HepG2 (cell line): ENCODE data around the gene RAP2A. TPM values are rescaled to one million over a fixed set of nuclear protein-coding genes. Genes with fewer than 3 reads are reported as not detected.
A peak's percentile ranks its signal among the peaks of the same experiment; 100 is the strongest.

ENCODE experiments used
- DPF2 ChIP-seq: sonication (generic); formaldehyde crosslinking; IDR thresholded peaks from 2 replicates; pipeline ENCODE4 v1.4.0; 2020; ENCODE audit warnings: mild to moderate bottlenecking, low read depth, missing genetic modification reagents, borderline replicate concordance
- DR1 ChIP-seq: sonication (generic); formaldehyde crosslinking; IDR thresholded peaks from 2 replicates; pipeline ENCODE4 v1.8.0; 2021; ENCODE audit warnings: mild to moderate bottlenecking, missing genetic modification reagents, inconsistent platforms
- FOSL1 ChIP-seq: sonication (generic); formaldehyde crosslinking; IDR thresholded peaks from 2 replicates; pipeline ENCODE4 v1.9.0; 2021; ENCODE audit warnings: missing genetic modification reagents, borderline replicate concordance
- FOSL2 ChIP-seq: sonication (generic); formaldehyde crosslinking; IDR thresholded peaks from 2 replicates; pipeline ENCODE4 v1.4.0; 2020; ENCODE audit warnings: missing genetic modification reagents
- FOXA3 ChIP-seq: IDR thresholded peaks from 2 replicates; pipeline ENCODE4 v1.6.1; 2016; ENCODE audit warnings: missing genetic modification reagents, missing compliant biosample characterization
- HNF4A ChIP-seq: sonication (generic); formaldehyde crosslinking; IDR thresholded peaks from 2 replicates; pipeline ENCODE4 v1.4.0; 2020; ENCODE audit warnings: missing genetic modification reagents
- KLF12 ChIP-seq: sonication (generic); formaldehyde crosslinking; IDR thresholded peaks from 2 replicates; pipeline ENCODE4 v1.4.0; 2020; ENCODE audit warnings: missing genetic modification reagents, borderline replicate concordance
- MED1 ChIP-seq: sonication (generic); formaldehyde crosslinking; IDR thresholded peaks from 2 replicates; pipeline ENCODE4 v1.4.0; 2020; ENCODE audit warnings: missing genetic modification reagents
- MEIS2 ChIP-seq: sonication (generic); formaldehyde crosslinking; IDR thresholded peaks from 2 replicates; pipeline ENCODE4 v1.9.0; 2021; ENCODE audit warnings: mild to moderate bottlenecking, missing genetic modification reagents
- MIER2 ChIP-seq: IDR thresholded peaks from 2 replicates; pipeline ENCODE4 v1.6.1; 2016; ENCODE audit warnings: missing biosample characterization, missing genetic modification reagents
- NCOA5 ChIP-seq: sonication (generic); formaldehyde crosslinking; IDR thresholded peaks from 2 replicates; pipeline ENCODE4 v1.4.0; 2020; ENCODE audit warnings: missing genetic modification reagents
- RARA ChIP-seq: IDR thresholded peaks from 2 replicates; pipeline ENCODE4 v1.6.1; 2016; ENCODE audit warnings: missing genetic modification reagents, missing compliant biosample characterization
- RXRA ChIP-seq: sonication (generic); formaldehyde crosslinking; IDR thresholded peaks from 2 replicates; pipeline ENCODE4 v1.5.1; 2020; ENCODE audit warnings: missing genetic modification reagents
- RXRB ChIP-seq: IDR thresholded peaks from 2 replicates; pipeline ENCODE4 v1.6.1; 2016; ENCODE audit warnings: borderline replicate concordance, missing genetic modification reagents, missing compliant biosample characterization
- ZKSCAN8 ChIP-seq: IDR thresholded peaks from 2 replicates; pipeline ENCODE4 v1.6.1; 2016; ENCODE audit warnings: borderline replicate concordance, missing genetic modification reagents, missing compliant biosample characterization
- ZMYM2 ChIP-seq: sonication (generic); formaldehyde crosslinking; IDR thresholded peaks from 2 replicates; pipeline ENCODE4 v1.8.0; 2022; ENCODE audit warnings: mild to moderate bottlenecking, missing genetic modification reagents
- ZMYM3 ChIP-seq: sonication (generic); formaldehyde crosslinking; IDR thresholded peaks from 2 replicates; pipeline ENCODE4 v1.5.1; 2020; ENCODE audit warnings: mild to moderate bottlenecking, missing genetic modification reagents
- ZNF430 ChIP-seq: sonication (generic); formaldehyde crosslinking; IDR thresholded peaks from 2 replicates; pipeline ENCODE4 v1.9.0; 2021; ENCODE audit warnings: mild to moderate bottlenecking, missing genetic modification reagents
- ZNF530 ChIP-seq: sonication (generic); formaldehyde crosslinking; IDR thresholded peaks from 2 replicates; pipeline ENCODE4 v1.5.0; 2020; ENCODE audit warnings: low read depth, mild to moderate bottlenecking, missing genetic modification reagents
- polyA plus RNA-seq, 8 experiments: library from polyadenylated mRNA; depleted of rRNA in 3 of 8; stranded (reverse) in 7 of 8; unstranded in 1 of 8; fragments of >200 nt; fragmentation: Illumina TruSeq in 4 of 8; extraction: Trizol in 4 of 8; gene quantifications; 2 replicates each; pipeline versions ENCODE4 v1.2.1 to v1.2.3, GENCODE V29; 2011 to 2016; ENCODE audit warnings: low read depth in 4 of 8, missing spikeins in 1 of 8, mixed read lengths in 1 of 8; ENCODE audit not compliant: insufficient read depth in 1 of 8
- total RNA-seq, 5 experiments: library from RNA; depleted of rRNA; stranded (reverse); fragments of >200 nt; fragmentation: Illumina TruSeq; extraction: Trizol; gene quantifications; 2 replicates each; pipeline ENCODE4 v1.2.3, GENCODE V29; 2016; ENCODE audit warnings: low read depth in 1 of 5
- TF ChIP-seq, protein P1 (sequence below): IDR thresholded peaks from 2 replicates; pipeline ENCODE4 v1.6.1; 2016; ENCODE audit warnings: mild to moderate bottlenecking, missing biosample characterization, missing genetic modification reagents
- TF ChIP-seq, protein P2 (sequence below): IDR thresholded peaks from 2 replicates; pipeline ENCODE4 v1.6.1; 2016
- TF ChIP-seq, protein P3 (sequence below): IDR thresholded peaks from 2 replicates; pipeline ENCODE4 v1.6.1; 2016; ENCODE audit warnings: mild to moderate bottlenecking
- TF ChIP-seq, protein P4 (sequence below): sonication (generic); formaldehyde crosslinking; IDR thresholded peaks from 2 replicates; pipeline ENCODE4 v1.4.0; 2020; ENCODE audit warnings: missing genetic modification reagents
- TF ChIP-seq, protein P5 (sequence below): sonication (generic); formaldehyde crosslinking; IDR thresholded peaks from 2 replicates; pipeline ENCODE4 v1.4.0; 2020; ENCODE audit warnings: missing genetic modification reagents

Gene RAP2A
- total and polyA plus RNA-seq, 2 of the 13 experiments (the other 11 are each of a cell fraction or from before 2014, with no cell fraction given): 9.9 to 23.1 TPM

DNA sequence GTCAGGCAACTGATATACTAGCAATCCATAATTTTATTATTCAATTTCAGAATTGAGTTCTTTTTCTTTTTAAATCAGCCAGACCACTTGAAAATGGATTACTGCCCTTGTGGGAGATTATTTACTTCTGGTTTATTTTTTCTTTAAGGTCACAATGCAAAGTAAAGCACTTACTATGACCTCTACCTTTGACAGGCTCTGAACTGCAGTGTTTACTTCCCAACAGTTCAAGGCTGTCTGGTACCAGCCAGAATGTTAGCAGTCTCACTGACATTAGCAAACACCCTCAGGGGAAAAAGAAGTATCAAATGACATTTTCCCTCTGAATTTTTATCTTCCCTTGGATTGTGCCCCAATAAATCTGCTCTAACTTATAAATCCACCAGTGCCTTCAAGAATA is 57.5 kb downstream of the RAP2A start (continued):
- TF ChIP-seq RARA (peak; percentile 99), RXRA (CRISPR knock-in tag) (peak; percentile 87; the same call in 1 of the 2 replicates), FOXA3 (peak; percentile 96), ZMYM3 (no peak), MEIS2 (CRISPR knock-in tag) (peak; percentile 97), ZKSCAN8 (CRISPR knock-in tag) (peak; percentile 70; the same call in 1 of the 2 replicates), DR1 (no peak), HNF4A (CRISPR knock-in tag) (peak; percentile 94), KLF12 (CRISPR knock-in tag) (peak; percentile 56; the same call in 1 of the 2 replicates), DPF2 (CRISPR knock-in tag) (peak; percentile 77), ZNF430 (CRISPR knock-in tag) (no peak), NCOA5 (CRISPR knock-in tag) (no peak), MED1 (CRISPR knock-in tag) (peak; percentile 88), ZMYM2 (CRISPR knock-in tag) (0 out of 2 replicates have a peak, but pooled peaks have one; percentile 43), ZNF530 (CRISPR knock-in tag) (no peak), FOSL1 (CRISPR knock-in tag) (no peak), FOSL2 (CRISPR knock-in tag) (peak; percentile 68), MIER2 (CRISPR knock-in tag) (no peak), RXRB (peak; percentile 96)
- TF ChIP-seq, protein P1, sequence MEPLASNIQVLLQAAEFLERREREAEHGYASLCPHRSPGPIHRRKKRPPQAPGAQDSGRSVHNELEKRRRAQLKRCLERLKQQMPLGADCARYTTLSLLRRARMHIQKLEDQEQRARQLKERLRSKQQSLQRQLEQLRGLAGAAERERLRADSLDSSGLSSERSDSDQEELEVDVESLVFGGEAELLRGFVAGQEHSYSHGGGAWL (CRISPR knock-in tag): no peak
- TF ChIP-seq, protein P2, sequence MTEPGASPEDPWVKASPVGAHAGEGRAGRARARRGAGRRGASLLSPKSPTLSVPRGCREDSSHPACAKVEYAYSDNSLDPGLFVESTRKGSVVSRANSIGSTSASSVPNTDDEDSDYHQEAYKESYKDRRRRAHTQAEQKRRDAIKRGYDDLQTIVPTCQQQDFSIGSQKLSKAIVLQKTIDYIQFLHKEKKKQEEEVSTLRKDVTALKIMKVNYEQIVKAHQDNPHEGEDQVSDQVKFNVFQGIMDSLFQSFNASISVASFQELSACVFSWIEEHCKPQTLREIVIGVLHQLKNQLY (CRISPR knock-in tag): no peak
- TF ChIP-seq, protein P3, sequence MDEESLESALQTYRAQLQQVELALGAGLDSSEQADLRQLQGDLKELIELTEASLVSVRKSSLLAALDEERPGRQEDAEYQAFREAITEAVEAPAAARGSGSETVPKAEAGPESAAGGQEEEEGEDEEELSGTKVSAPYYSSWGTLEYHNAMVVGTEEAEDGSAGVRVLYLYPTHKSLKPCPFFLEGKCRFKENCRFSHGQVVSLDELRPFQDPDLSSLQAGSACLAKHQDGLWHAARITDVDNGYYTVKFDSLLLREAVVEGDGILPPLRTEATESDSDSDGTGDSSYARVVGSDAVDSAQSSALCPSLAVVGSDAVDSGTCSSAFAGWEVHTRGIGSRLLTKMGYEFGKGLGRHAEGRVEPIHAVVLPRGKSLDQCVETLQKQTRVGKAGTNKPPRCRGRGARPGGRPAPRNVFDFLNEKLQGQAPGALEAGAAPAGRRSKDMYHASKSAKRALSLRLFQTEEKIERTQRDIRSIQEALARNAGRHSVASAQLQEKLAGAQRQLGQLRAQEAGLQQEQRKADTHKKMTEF (CRISPR knock-in tag): peak; percentile 84
- TF ChIP-seq, protein P4, sequence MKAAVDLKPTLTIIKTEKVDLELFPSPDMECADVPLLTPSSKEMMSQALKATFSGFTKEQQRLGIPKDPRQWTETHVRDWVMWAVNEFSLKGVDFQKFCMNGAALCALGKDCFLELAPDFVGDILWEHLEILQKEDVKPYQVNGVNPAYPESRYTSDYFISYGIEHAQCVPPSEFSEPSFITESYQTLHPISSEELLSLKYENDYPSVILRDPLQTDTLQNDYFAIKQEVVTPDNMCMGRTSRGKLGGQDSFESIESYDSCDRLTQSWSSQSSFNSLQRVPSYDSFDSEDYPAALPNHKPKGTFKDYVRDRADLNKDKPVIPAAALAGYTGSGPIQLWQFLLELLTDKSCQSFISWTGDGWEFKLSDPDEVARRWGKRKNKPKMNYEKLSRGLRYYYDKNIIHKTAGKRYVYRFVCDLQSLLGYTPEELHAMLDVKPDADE (CRISPR knock-in tag): no peak
- TF ChIP-seq, protein P5, sequence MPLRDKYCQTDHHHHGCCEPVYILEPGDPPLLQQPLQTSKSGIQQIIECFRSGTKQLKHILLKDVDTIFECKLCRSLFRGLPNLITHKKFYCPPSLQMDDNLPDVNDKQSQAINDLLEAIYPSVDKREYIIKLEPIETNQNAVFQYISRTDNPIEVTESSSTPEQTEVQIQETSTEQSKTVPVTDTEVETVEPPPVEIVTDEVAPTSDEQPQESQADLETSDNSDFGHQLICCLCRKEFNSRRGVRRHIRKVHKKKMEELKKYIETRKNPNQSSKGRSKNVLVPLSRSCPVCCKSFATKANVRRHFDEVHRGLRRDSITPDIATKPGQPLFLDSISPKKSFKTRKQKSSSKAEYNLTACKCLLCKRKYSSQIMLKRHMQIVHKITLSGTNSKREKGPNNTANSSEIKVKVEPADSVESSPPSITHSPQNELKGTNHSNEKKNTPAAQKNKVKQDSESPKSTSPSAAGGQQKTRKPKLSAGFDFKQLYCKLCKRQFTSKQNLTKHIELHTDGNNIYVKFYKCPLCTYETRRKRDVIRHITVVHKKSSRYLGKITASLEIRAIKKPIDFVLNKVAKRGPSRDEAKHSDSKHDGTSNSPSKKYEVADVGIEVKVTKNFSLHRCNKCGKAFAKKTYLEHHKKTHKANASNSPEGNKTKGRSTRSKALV: peak; percentile 74; the same call in 1 of the 2 replicates
